A673 (cell line): Measurements from ENCODE around the gene NHEJ1.

Experiments
- CTCF ChIP-seq: fragments of 300-800, 200-600 bp; sonication (generic); conservative IDR thresholded peaks from 2 replicates; pipeline ENCODE4 v1.5.1; 2017; ENCODE audit warnings: low read depth, mild to moderate bottlenecking, antibody characterized with exemption, low read length, moderate library complexity, mixed read lengths
- EZH2 ChIP-seq: fragments of 200-600 bp; sonication (generic); IDR thresholded peaks from 2 replicates; pipeline ENCODE4 v1.6.1; 2017; ENCODE audit warnings: borderline replicate concordance, low read depth, mild to moderate bottlenecking, mixed read lengths, antibody characterized with exemption, low read length; ENCODE audit not compliant: poor library complexity, severe bottlenecking

DNA sequence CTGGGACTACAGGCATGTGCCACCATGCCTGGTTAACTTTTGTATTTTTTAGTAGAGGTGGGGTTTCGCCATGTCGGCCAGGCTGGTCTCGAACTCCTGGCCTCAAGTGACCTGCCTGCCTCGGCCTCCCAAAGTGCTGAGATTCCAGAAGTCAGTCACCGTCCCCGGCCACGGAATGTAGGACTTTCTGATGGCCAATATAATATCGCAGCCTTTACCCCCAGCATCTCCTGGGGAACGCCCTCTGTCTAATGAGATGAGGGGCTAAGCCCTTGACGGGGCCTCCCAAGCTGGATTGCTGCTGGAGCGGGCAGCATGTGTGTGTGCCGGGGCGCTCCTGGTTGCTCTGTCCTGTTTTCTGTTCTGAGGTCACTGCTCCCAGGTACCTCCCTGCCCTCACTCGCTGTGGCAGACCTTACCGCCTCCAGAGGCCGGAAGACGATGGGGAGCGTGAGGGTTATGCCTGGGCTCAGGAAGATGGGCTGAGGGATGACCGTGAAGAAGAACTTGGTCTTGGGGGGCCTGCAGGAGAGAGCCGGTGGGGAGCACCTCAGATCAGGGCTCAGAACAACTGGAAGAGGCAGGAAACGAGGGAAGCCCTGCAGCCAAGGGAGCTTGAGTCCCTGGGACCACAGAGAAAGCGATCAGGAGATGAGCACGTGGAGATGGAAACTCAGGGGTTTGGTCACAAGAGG, 128.4 kb downstream of the NHEJ1 start:
- TF ChIP-seq CTCF (no peak), EZH2 (no peak)
